HCT116 (cell line): ENCODE measurements around the gene ZNF691. TPM values are rescaled to one million over a fixed set of nuclear protein-coding genes. Genes with fewer than 3 reads are reported as not detected.

Experiments
- ATAC-seq: fragments of 200-7000 bp; cut with Tn5 transposase; 2 replicates; pipeline ENCODE4 v1.9.1; 2020; ENCODE audit warnings: mild to moderate bottlenecking, moderate library complexity
- BruUV-seq: library from RNA; stranded (reverse); fragments of 400-500 nt; replicated peaks from 2 replicates; lab custom pipeline; 2021; lab: Mats Ljungman, UMichigan
- CTCF ChIA-PET: fragments of 300-600 bp; sonication (Branson Sonifier 250); formaldehyde crosslinking; loops from one replicate; lab custom pipeline; 2021; ENCODE audit warnings: antibody characterized with exemption; lab: Charles Lee
- POLR2A ChIA-PET: fragments of 300-600, 350-600 bp; sonication (Branson Sonifier 250); formaldehyde crosslinking; loops from one replicate; lab custom pipeline; 2021; ENCODE audit warnings: antibody characterized with exemption; lab: Charles Lee
- RAD21 ChIA-PET, 2 experiments: fragments of 300-600 bp; sonication (Branson Sonifier 250); formaldehyde crosslinking; loops; one replicate each; lab custom pipeline; 2023; ENCODE audit warnings: low total read pairs in 2 of 2; ENCODE audit not compliant: uncharacterized antibody in 2 of 2, unreplicated experiment in 2 of 2, low non-redundant PET in 1 of 2; lab: Charles Lee
- DNase-seq: peaks from one replicate; pipeline ENCODE4 v3.0.0-alpha.2; 2010; ENCODE audit warnings: low read depth, low spot score
- H2AFZ ChIP-seq: fragments of 200-600 bp; shearing (Covaris generic), sonication (generic); 2 replicates; pipeline ENCODE4 v1.6.1; 2017; ENCODE audit warnings: low read depth, mixed run types, mixed read lengths, antibody characterized with exemption, low read length; ENCODE audit not compliant: poor library complexity, severe bottlenecking
- H3K27ac ChIP-seq: 2 replicates; pipeline ENCODE4 v1.5.1; 2012; ENCODE audit warnings: low read depth, low read length
- H3K27me3 ChIP-seq: fragments of 200-600 bp; sonication (generic); 2 replicates; pipeline ENCODE4 v1.6.1; 2016; ENCODE audit warnings: mixed run types, low read length, mixed read lengths; ENCODE audit not compliant: insufficient read depth
- H3K36me3 ChIP-seq, 2 experiments: fragments of 200-500 bp in 1 of 2; fragments of 200-600 bp in 1 of 2; sonication (Bioruptor generic) in 1 of 2; sonication (generic) in 1 of 2; 2 replicates each; pipeline versions ENCODE4 v1.5.1 to v1.6.1; 2014 to 2016; ENCODE audit warnings: low read length in 2 of 2, inconsistent platforms in 1 of 2, mixed read lengths in 1 of 2, mixed run types in 1 of 2; ENCODE audit not compliant: insufficient read depth in 2 of 2, control insufficient read depth in 1 of 2
- H3K4me1 ChIP-seq, 2 experiments: fragments of 200-600 bp in 1 of 2; sonication (generic) in 1 of 2; 2 replicates each; pipeline versions ENCODE4 v1.5.1 to v1.6.1; 2012 to 2017; ENCODE audit warnings: low read length in 2 of 2, inconsistent platforms in 1 of 2, mild to moderate bottlenecking in 1 of 2, mixed read lengths in 1 of 2, mixed run types in 1 of 2, moderate library complexity in 1 of 2; ENCODE audit not compliant: insufficient read depth in 2 of 2, control insufficient read depth in 1 of 2
- H3K4me2 ChIP-seq: fragments of 200-600 bp; sonication (generic); 2 replicates; pipeline ENCODE4 v1.6.1; 2017; ENCODE audit warnings: mixed run types, low read length, mixed read lengths
- H3K4me3 ChIP-seq, 2 experiments: fragments of 200-600 bp in 1 of 2; sonication (generic) in 1 of 2; replicated peaks in 1 of 2; 2 replicates each; pipeline ENCODE4 v1.5.1; 2011 to 2016; ENCODE audit warnings: low read length in 2 of 2, control low read depth in 1 of 2, low read depth in 1 of 2, mild to moderate bottlenecking in 1 of 2, mixed read lengths in 1 of 2, mixed run types in 1 of 2
- H3K79me2 ChIP-seq: fragments of 200-600 bp; sonication (generic); 2 replicates; pipeline ENCODE4 v1.6.1; 2017; ENCODE audit warnings: mild to moderate bottlenecking, mixed run types, low read length, moderate library complexity, mixed read lengths; ENCODE audit not compliant: insufficient read depth
- H3K9ac ChIP-seq: fragments of 200-600 bp; sonication (generic); 2 replicates; pipeline ENCODE4 v1.6.1; 2016; ENCODE audit warnings: low read length, mixed read lengths
- H3K9me2 ChIP-seq: fragments of 200-600 bp; sonication (generic), shearing (Covaris generic); 2 replicates; pipeline ENCODE4 v1.6.1; 2017; ENCODE audit warnings: mixed run types, mild to moderate bottlenecking, moderate library complexity; ENCODE audit not compliant: insufficient read depth
- H3K9me3 ChIP-seq, 2 experiments: fragments of 200-500 bp in 1 of 2; fragments of 200-600 bp in 1 of 2; sonication (Bioruptor generic) in 1 of 2; sonication (generic) in 1 of 2; 2 replicates each; pipeline ENCODE4 v1.6.1; 2014 to 2017; ENCODE audit warnings: low read length in 2 of 2, mixed read lengths in 2 of 2, inconsistent platforms in 1 of 2, low read depth in 1 of 2, mild to moderate bottlenecking in 1 of 2, mixed run types in 1 of 2, moderate library complexity in 1 of 2; ENCODE audit not compliant: control insufficient read depth in 1 of 2, insufficient read depth in 1 of 2
- H4K20me1 ChIP-seq: fragments of 200-600 bp; sonication (generic), shearing (Covaris generic); 2 replicates; pipeline ENCODE4 v1.6.1; 2017; ENCODE audit warnings: mixed run types, mild to moderate bottlenecking, moderate library complexity; ENCODE audit not compliant: insufficient read depth
- EGR1 ChIP-seq: IDR thresholded peaks from 2 replicates; pipeline ENCODE4 v1.6.1; 2012; ENCODE audit warnings: low read depth
- ELF1 ChIP-seq: IDR thresholded peaks from 2 replicates; pipeline ENCODE4 v1.6.1; 2012; ENCODE audit warnings: low read depth, borderline replicate concordance
- EZH2 ChIP-seq: fragments of 200-600 bp; sonication (generic); IDR thresholded peaks from 2 replicates; pipeline ENCODE4 v1.6.1; 2017; ENCODE audit warnings: antibody characterized with exemption, mixed run types
- FOSL1 ChIP-seq: IDR thresholded peaks from 2 replicates; pipeline ENCODE4 v1.6.1; 2012; ENCODE audit warnings: low read depth
- POLR2AphosphoS5 ChIP-seq: IDR thresholded peaks from 2 replicates; pipeline ENCODE4 v1.6.1; 2011; ENCODE audit warnings: mild to moderate bottlenecking, low read depth, low read length, moderate library complexity
- RAD21 ChIP-seq: IDR thresholded peaks from 2 replicates; pipeline ENCODE4 v1.6.1; 2012; ENCODE audit warnings: low read depth, mild to moderate bottlenecking
- SP1 ChIP-seq: IDR thresholded peaks from 2 replicates; pipeline ENCODE4 v1.6.1; 2012; ENCODE audit warnings: low read depth
- YY1 ChIP-seq: IDR thresholded peaks from 2 replicates; pipeline ENCODE4 v1.6.1; 2011; ENCODE audit warnings: low read length, low read depth, moderate library complexity, mild to moderate bottlenecking; ENCODE audit not compliant: insufficient replicate concordance; ENCODE audit errors: extremely low read depth
- ZFX ChIP-seq: fragments of 450-650 bp; IDR thresholded peaks from 2 replicates; pipeline ENCODE4 v1.6.1; 2017
- ZNF274 ChIP-seq: fragments of 200-500 bp; sonication (Bioruptor generic); IDR thresholded peaks from 2 replicates; pipeline ENCODE4 v1.6.1; 2014; ENCODE audit warnings: mild to moderate bottlenecking, low read depth, low read length, inconsistent platforms
- intact Hi-C: fragments of 100-400 bp; cut with micrococcal nuclease; formaldehyde crosslinking; loops from 2 replicates; pipeline ENCODE4 v1.10.0; 2022
- total RNA-seq: library from RNA; stranded (reverse); gene quantifications from one replicate; pipeline ENCODE4 v1.2.1, GENCODE V29; 2021; ENCODE audit not compliant: unreplicated experiment
- TF ChIP-seq, protein P1 (sequence below): IDR thresholded peaks from 2 replicates; pipeline ENCODE4 v1.6.1; 2012; ENCODE audit warnings: low read depth
- TF ChIP-seq, protein P2 (sequence below), 3 experiments: fragments of 200-600 bp in 1 of 3; sonication (generic) in 1 of 3; IDR thresholded peaks in 2 of 3; conservative IDR thresholded peaks in 1 of 3; 2 replicates each; pipeline ENCODE4 v1.5.1; 2012 to 2017; ENCODE audit warnings: low read depth in 2 of 3, low read length in 2 of 3, antibody characterized with exemption in 1 of 3, borderline replicate concordance in 1 of 3, control low read depth in 1 of 3, mild to moderate bottlenecking in 1 of 3, mixed read lengths in 1 of 3, mixed run types in 1 of 3, moderate library complexity in 1 of 3; ENCODE audit not compliant: insufficient read depth in 1 of 3
- TF ChIP-seq, protein P3 (sequence below): IDR thresholded peaks from 2 replicates; pipeline ENCODE4 v1.6.1; 2012

Gene ZNF691
- total RNA-seq, 1 experiment from 2014 or later: 11.1 TPM

DNA sequence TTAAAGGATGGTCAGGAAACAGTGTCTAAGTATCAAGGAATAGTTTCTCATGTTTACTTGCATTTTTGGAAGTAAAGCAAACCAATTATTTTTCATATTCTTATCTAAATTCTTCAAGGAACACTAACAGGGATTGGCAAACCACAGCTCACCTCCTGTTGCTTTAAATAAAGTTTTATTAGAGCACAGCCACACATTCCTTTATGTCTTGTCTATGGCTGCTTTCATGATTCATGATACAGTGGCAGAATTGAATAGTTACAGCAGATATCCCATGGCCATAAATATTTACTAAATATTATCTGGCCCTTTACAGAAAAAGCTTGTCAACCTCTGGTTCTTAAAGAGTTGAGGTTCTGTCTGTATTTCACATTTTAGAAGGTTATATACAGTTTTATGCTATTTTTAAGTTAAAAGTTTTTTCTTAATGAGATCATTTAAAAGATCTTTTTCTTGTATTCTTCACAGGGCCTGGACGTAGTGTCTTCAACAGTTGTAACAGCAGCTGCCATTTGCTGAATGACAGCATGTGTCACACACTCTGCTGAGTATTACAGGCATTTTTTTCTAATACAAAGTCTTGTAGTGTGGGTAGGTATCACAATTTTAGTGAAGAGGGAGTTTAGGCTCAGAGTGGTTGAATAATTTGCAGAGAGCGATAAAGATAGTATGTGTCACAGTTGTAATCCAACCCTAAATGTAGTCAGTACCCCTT is 2.6 kb downstream of the ZNF691 start:
- ChIA-PET CTCF (interaction anchor here (2.1 kb wide), 1 partner anchor 225 kb away, joined by 4 read pairs; no protein-coding TSS in a partner anchor), RAD21 (no interaction called here), POLR2A (no interaction called here)
- no peaks in the 10 kb centered on the region for H3K27me3 ChIP-seq
- H3K4me3 ChIP-seq: no peak overlapping the region
- H3K79me2 ChIP-seq: peaks cover 23% of the 10 kb centered on the region
- peaks cover 7 to 16% of the 10 kb centered on the region in 2 experiments; a peak in 3 of 4 replicates for H3K4me1 ChIP-seq
- peaks cover 7 to 8% of the 10 kb centered on the region in 2 experiments; a peak in 3 of 4 replicates for H3K36me3 ChIP-seq
- no peaks in the 10 kb centered on the region for H4K20me1 ChIP-seq
- TF ChIP-seq, protein P1, sequence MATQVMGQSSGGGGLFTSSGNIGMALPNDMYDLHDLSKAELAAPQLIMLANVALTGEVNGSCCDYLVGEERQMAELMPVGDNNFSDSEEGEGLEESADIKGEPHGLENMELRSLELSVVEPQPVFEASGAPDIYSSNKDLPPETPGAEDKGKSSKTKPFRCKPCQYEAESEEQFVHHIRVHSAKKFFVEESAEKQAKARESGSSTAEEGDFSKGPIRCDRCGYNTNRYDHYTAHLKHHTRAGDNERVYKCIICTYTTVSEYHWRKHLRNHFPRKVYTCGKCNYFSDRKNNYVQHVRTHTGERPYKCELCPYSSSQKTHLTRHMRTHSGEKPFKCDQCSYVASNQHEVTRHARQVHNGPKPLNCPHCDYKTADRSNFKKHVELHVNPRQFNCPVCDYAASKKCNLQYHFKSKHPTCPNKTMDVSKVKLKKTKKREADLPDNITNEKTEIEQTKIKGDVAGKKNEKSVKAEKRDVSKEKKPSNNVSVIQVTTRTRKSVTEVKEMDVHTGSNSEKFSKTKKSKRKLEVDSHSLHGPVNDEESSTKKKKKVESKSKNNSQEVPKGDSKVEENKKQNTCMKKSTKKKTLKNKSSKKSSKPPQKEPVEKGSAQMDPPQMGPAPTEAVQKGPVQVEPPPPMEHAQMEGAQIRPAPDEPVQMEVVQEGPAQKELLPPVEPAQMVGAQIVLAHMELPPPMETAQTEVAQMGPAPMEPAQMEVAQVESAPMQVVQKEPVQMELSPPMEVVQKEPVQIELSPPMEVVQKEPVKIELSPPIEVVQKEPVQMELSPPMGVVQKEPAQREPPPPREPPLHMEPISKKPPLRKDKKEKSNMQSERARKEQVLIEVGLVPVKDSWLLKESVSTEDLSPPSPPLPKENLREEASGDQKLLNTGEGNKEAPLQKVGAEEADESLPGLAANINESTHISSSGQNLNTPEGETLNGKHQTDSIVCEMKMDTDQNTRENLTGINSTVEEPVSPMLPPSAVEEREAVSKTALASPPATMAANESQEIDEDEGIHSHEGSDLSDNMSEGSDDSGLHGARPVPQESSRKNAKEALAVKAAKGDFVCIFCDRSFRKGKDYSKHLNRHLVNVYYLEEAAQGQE: no peak
- TF ChIP-seq EGR1 (no peak), YY1 (no peak), ZNF274 (no peak), SP1 (no peak), ELF1 (no peak), RAD21 (no peak), ZFX (no peak), FOSL1 (no peak), POLR2AphosphoS5 (no peak), EZH2 (no peak)
- TF ChIP-seq, protein P2, sequence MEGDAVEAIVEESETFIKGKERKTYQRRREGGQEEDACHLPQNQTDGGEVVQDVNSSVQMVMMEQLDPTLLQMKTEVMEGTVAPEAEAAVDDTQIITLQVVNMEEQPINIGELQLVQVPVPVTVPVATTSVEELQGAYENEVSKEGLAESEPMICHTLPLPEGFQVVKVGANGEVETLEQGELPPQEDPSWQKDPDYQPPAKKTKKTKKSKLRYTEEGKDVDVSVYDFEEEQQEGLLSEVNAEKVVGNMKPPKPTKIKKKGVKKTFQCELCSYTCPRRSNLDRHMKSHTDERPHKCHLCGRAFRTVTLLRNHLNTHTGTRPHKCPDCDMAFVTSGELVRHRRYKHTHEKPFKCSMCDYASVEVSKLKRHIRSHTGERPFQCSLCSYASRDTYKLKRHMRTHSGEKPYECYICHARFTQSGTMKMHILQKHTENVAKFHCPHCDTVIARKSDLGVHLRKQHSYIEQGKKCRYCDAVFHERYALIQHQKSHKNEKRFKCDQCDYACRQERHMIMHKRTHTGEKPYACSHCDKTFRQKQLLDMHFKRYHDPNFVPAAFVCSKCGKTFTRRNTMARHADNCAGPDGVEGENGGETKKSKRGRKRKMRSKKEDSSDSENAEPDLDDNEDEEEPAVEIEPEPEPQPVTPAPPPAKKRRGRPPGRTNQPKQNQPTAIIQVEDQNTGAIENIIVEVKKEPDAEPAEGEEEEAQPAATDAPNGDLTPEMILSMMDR (IDR thresholded peaks at IDR 0.05 in 2 of 3, conservative IDR thresholded peaks at IDR 0.05 in 1 of 3; ENCODE audit: borderline replicate concordance in 1 of 3, insufficient read depth in 1 of 3, low read depth in 2 of 3, low read length in 2 of 3): no peak
- TF ChIP-seq, protein P3, sequence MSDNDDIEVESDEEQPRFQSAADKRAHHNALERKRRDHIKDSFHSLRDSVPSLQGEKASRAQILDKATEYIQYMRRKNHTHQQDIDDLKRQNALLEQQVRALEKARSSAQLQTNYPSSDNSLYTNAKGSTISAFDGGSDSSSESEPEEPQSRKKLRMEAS: no peak
- ATAC-seq (no peak), DNase-seq (no peak)
- H2AFZ ChIP-seq: no peak overlapping the region
- no peak overlapping the region for H3K4me2 ChIP-seq
- intact Hi-C loops: no loop called here
- H3K27ac ChIP-seq: no peak overlapping the region
- no peaks in the 10 kb centered on the region for H3K9me3 ChIP-seq
- no TSS peak for BruUV-seq
- H3K9me2 ChIP-seq: no peaks in the 10 kb centered on the region
- no peak overlapping the region for H3K9ac ChIP-seq
